Stimulated activated naive CD8-positive, alpha-beta T cell treated with anti-CD3 and anti-CD28 coated beads, Interleukin-15, Interleukin-2, amounts not matched to agents 100 ng/mL and 50 ng/mL, for 24 hours (primary cell): ENCODE data around the gene OCRL.
"Not testable (repeated sequence)": the region's sequence is repeated elsewhere in the genome, so short reads cannot be mapped to it uniquely, and the experiment has no call there.

Experiments used
- H3K27ac Mint-ChIP-seq: one replicate; pipeline ENCODE4 v1.8.0; 2021; ENCODE audit warnings: mild to moderate bottlenecking, mixed read lengths
- H3K27me3 Mint-ChIP-seq: one replicate; pipeline ENCODE4 v1.8.0; 2021; ENCODE audit warnings: mixed read lengths
- H3K36me3 Mint-ChIP-seq: one replicate; pipeline ENCODE4 v1.8.0; 2021; ENCODE audit warnings: low read depth, mixed read lengths
- H3K4me1 Mint-ChIP-seq: one replicate; pipeline ENCODE4 v1.8.0; 2021; ENCODE audit warnings: low read depth, mixed read lengths
- H3K4me3 Mint-ChIP-seq: one replicate; pipeline ENCODE4 v1.8.0; 2021; ENCODE audit warnings: mild to moderate bottlenecking, mixed read lengths
- H3K9me3 Mint-ChIP-seq: one replicate; pipeline ENCODE4 v1.8.0; 2021; ENCODE audit warnings: mixed read lengths

OCRL gene

GRCh38 chrX:129557844-129558480 lies 17.9 kb downstream of the OCRL start:
- no peaks in the 10 kb centered on the region for H3K4me1 Mint-ChIP-seq
- no peak overlapping the region for H3K4me3 Mint-ChIP-seq
- no peak overlapping the region for H3K27ac Mint-ChIP-seq
- H3K9me3 Mint-ChIP-seq = no peaks in the 10 kb centered on the region
- peaks cover 19% of the 10 kb centered on the region for H3K36me3 Mint-ChIP-seq
- H3K27me3 Mint-ChIP-seq = no peaks in the 10 kb centered on the region

GRCh38 chrX:129559783-129560182 lies 19.7 kb downstream of the OCRL start:
- Mint-ChIP-seq H3K36me3 (peaks cover 19% of the 10 kb centered on the region), H3K4me3 (no peak overlapping the region), H3K27ac (no peak overlapping the region), H3K4me1 (no peaks in the 10 kb centered on the region), H3K9me3 (no peaks in the 10 kb centered on the region), H3K27me3 (no peaks in the 10 kb centered on the region)

- H3K27ac Mint-ChIP-seq = no peak overlapping the region
- H3K9me3 Mint-ChIP-seq = no peaks in the 10 kb centered on the region
- no peak overlapping the region for H3K4me3 Mint-ChIP-seq
- H3K27me3 Mint-ChIP-seq = no peaks in the 10 kb centered on the region
- H3K4me1 Mint-ChIP-seq = peaks cover 10% of the 10 kb centered on the region
- peaks cover 19% of the 10 kb centered on the region for H3K36me3 Mint-ChIP-seq
Measured at GRCh38 chrX:129561453-129561852, 21.4 kb downstream of the OCRL start.

- H3K27me3 Mint-ChIP-seq, H3K27ac Mint-ChIP-seq, H3K4me3 Mint-ChIP-seq, H3K9me3 Mint-ChIP-seq: not testable (repeated sequence)
- Mint-ChIP-seq H3K4me1 (peaks cover 10% of the 10 kb centered on the region), H3K36me3 (peaks cover 22% of the 10 kb centered on the region)
Measured at GRCh38 chrX:129564345-129564744, 24.3 kb downstream of the OCRL start.

GRCh38 chrX:129565046-129565650 lies 25.1 kb downstream of the OCRL start:
- no peak overlapping the region for H3K4me3 Mint-ChIP-seq
- H3K9me3 Mint-ChIP-seq = no peaks in the 10 kb centered on the region
- no peak overlapping the region for H3K27ac Mint-ChIP-seq
- peaks cover 10% of the 10 kb centered on the region for H3K4me1 Mint-ChIP-seq
- H3K36me3 Mint-ChIP-seq = peaks cover 26% of the 10 kb centered on the region
- H3K27me3 Mint-ChIP-seq = no peaks in the 10 kb centered on the region

- H3K27ac Mint-ChIP-seq = no peak overlapping the region
- peaks cover 23% of the 10 kb centered on the region for H3K36me3 Mint-ChIP-seq
- H3K27me3 Mint-ChIP-seq = no peaks in the 10 kb centered on the region
- H3K4me1 Mint-ChIP-seq = peaks cover 10% of the 10 kb centered on the region
- no peak overlapping the region for H3K4me3 Mint-ChIP-seq
- no peaks in the 10 kb centered on the region for H3K9me3 Mint-ChIP-seq
Measured at GRCh38 chrX:129566073-129566472, 26.0 kb downstream of the OCRL start.

GRCh38 chrX:129568349-129568748 lies 28.3 kb downstream of the OCRL start:
- peaks cover 8% of the 10 kb centered on the region for H3K36me3 Mint-ChIP-seq
- H3K9me3 Mint-ChIP-seq = no peaks in the 10 kb centered on the region
- no peaks in the 10 kb centered on the region for H3K27me3 Mint-ChIP-seq
- no peak overlapping the region for H3K4me3 Mint-ChIP-seq
- H3K4me1 Mint-ChIP-seq = peaks cover 10% of the 10 kb centered on the region
- no peak overlapping the region for H3K27ac Mint-ChIP-seq

GRCh38 chrX:129572422-129572821 lies 32.4 kb downstream of the OCRL start:
- Mint-ChIP-seq H3K4me3 (no peak overlapping the region), H3K9me3 (no peaks in the 10 kb centered on the region), H3K4me1 (no peaks in the 10 kb centered on the region), H3K27ac (no peak overlapping the region), H3K36me3 (peaks cover 15% of the 10 kb centered on the region), H3K27me3 (no peaks in the 10 kb centered on the region)

- not testable (repeated sequence) for H3K4me1 Mint-ChIP-seq, H3K9me3 Mint-ChIP-seq, H3K4me3 Mint-ChIP-seq, H3K27me3 Mint-ChIP-seq, H3K27ac Mint-ChIP-seq
- H3K36me3 Mint-ChIP-seq = peaks cover 12% of the 10 kb centered on the region
Measured at GRCh38 chrX:129573652-129574051, 33.6 kb downstream of the OCRL start.

- H3K4me3 Mint-ChIP-seq = no peak overlapping the region
- peaks cover 14% of the 10 kb centered on the region for H3K36me3 Mint-ChIP-seq
- H3K27ac Mint-ChIP-seq = no peak overlapping the region
- no peaks in the 10 kb centered on the region for H3K27me3 Mint-ChIP-seq
- H3K9me3 Mint-ChIP-seq = no peaks in the 10 kb centered on the region
- no peaks in the 10 kb centered on the region for H3K4me1 Mint-ChIP-seq
Measured at GRCh38 chrX:129574214-129574613, 34.2 kb downstream of the OCRL start.

GRCh38 chrX:129576539-129576938 lies 36.5 kb downstream of the OCRL start:
- H3K9me3 Mint-ChIP-seq = no peaks in the 10 kb centered on the region
- H3K27me3 Mint-ChIP-seq = no peaks in the 10 kb centered on the region
- no peak overlapping the region for H3K4me3 Mint-ChIP-seq
- H3K4me1 Mint-ChIP-seq = no peaks in the 10 kb centered on the region
- peaks cover 11% of the 10 kb centered on the region for H3K36me3 Mint-ChIP-seq
- H3K27ac Mint-ChIP-seq = no peak overlapping the region

- H3K4me1 Mint-ChIP-seq = no peaks in the 10 kb centered on the region
- no peaks in the 10 kb centered on the region for H3K27me3 Mint-ChIP-seq
- H3K9me3 Mint-ChIP-seq = no peaks in the 10 kb centered on the region
Measured at GRCh38 chrX:129577473-129577872, 37.4 kb downstream of the OCRL start.

GRCh38 chrX:129577877-129578276 lies 37.8 kb downstream of the OCRL start:
- Mint-ChIP-seq H3K9me3 (no peaks in the 10 kb centered on the region), H3K4me1 (no peaks in the 10 kb centered on the region), H3K36me3 (peaks cover 11% of the 10 kb centered on the region), H3K27ac (no peak overlapping the region), H3K27me3 (no peaks in the 10 kb centered on the region), H3K4me3 (no peak overlapping the region)

More at GRCh38 chrX:129577473-129577872, 37.4 kb downstream of the OCRL start:
- no peak overlapping the region for H3K4me3 Mint-ChIP-seq
- no peak overlapping the region for H3K27ac Mint-ChIP-seq
- H3K36me3 Mint-ChIP-seq = peaks cover 11% of the 10 kb centered on the region

GRCh38 chrX:129581904-129582303 lies 41.8 kb downstream of the OCRL start:
- no peak overlapping the region for H3K4me3 Mint-ChIP-seq
- peaks cover 4% of the 10 kb centered on the region for H3K36me3 Mint-ChIP-seq
- no peaks in the 10 kb centered on the region for H3K27me3 Mint-ChIP-seq
- no peaks in the 10 kb centered on the region for H3K4me1 Mint-ChIP-seq
- H3K9me3 Mint-ChIP-seq = no peaks in the 10 kb centered on the region
- no peak overlapping the region for H3K27ac Mint-ChIP-seq

GRCh38 chrX:129585167-129585566 lies 45.1 kb downstream of the OCRL start:
- no peaks in the 10 kb centered on the region for H3K36me3 Mint-ChIP-seq

GRCh38 chrX:129585691-129586090 lies 45.6 kb downstream of the OCRL start:
- no peak overlapping the region for H3K4me3 Mint-ChIP-seq
- H3K36me3 Mint-ChIP-seq = no peaks in the 10 kb centered on the region
- no peak overlapping the region for H3K27ac Mint-ChIP-seq
- no peaks in the 10 kb centered on the region for H3K4me1 Mint-ChIP-seq
- no peaks in the 10 kb centered on the region for H3K9me3 Mint-ChIP-seq
- no peaks in the 10 kb centered on the region for H3K27me3 Mint-ChIP-seq

More at GRCh38 chrX:129585167-129585566, 45.1 kb downstream of the OCRL start:
- H3K4me3 Mint-ChIP-seq = no peak overlapping the region
- H3K9me3 Mint-ChIP-seq = no peaks in the 10 kb centered on the region
- H3K27ac Mint-ChIP-seq = no peak overlapping the region
- no peaks in the 10 kb centered on the region for H3K27me3 Mint-ChIP-seq
- H3K4me1 Mint-ChIP-seq = no peaks in the 10 kb centered on the region
